Brain microvascular endothelial cell (primary cell): ENCODE data around the gene INSR.
A peak's percentile ranks its signal among the peaks of the same experiment; 100 is the strongest.

Experiments
- DNase-seq: peaks from one replicate; pipeline ENCODE4 v3.0.0-alpha.2; 2020
- H3K27ac ChIP-seq: fragments of 250-450 bp; sonication (Bioruptor Pico); 2 replicates; pipeline ENCODE4 v1.5.1; 2020; ENCODE audit warnings: mild to moderate bottlenecking, moderate library complexity
- H3K27me3 ChIP-seq: fragments of 250-450 bp; sonication (Bioruptor Pico); replicated peaks from 2 replicates; pipeline ENCODE4 v1.5.1; 2020; ENCODE audit warnings: mild to moderate bottlenecking
- H3K36me3 ChIP-seq: fragments of 250-450 bp; sonication (Bioruptor Pico); replicated peaks from 2 replicates; pipeline ENCODE4 v1.5.1; 2020; ENCODE audit warnings: mild to moderate bottlenecking
- H3K4me3 ChIP-seq: 2 replicates; pipeline ENCODE4 v1.5.1; 2011; ENCODE audit warnings: low read depth, mild to moderate bottlenecking, control low read depth, low read length, moderate library complexity
- CTCF ChIP-seq: IDR thresholded peaks from 2 replicates; pipeline ENCODE4 v1.5.1; 2011; ENCODE audit warnings: low read depth, mild to moderate bottlenecking, moderate library complexity, low read length, control low read depth, inconsistent platforms; ENCODE audit errors: missing control alignments
- in situ Hi-C: cut with HindIII; loops from 2 replicates; pipeline ENCODE4 v1.10.0; 2017; ENCODE audit warnings: low sequenced_read_pairs, low pct_ligation_motif_present

INSR gene

GRCh38 chr19:7188698-7189629 is 105.2 kb downstream of the INSR start:
- no peak overlapping the region for H3K4me3 ChIP-seq
- TF ChIP-seq CTCF = no peak
- H3K27me3 ChIP-seq = no peaks in the 10 kb centered on the region
- in situ Hi-C loops = no loop called here
- DNase-seq = no peak
- H3K27ac ChIP-seq = no peak overlapping the region
- H3K36me3 ChIP-seq = no peaks in the 10 kb centered on the region

GRCh38 chr19:7187605-7188339 is 106.4 kb downstream of the INSR start:
- no peak overlapping the region for H3K27ac ChIP-seq
- TF ChIP-seq CTCF = no peak
- no peaks in the 10 kb centered on the region for H3K27me3 ChIP-seq
- no peak for DNase-seq
- H3K36me3 ChIP-seq = no peaks in the 10 kb centered on the region
- in situ Hi-C loops = no loop called here
- no peak overlapping the region for H3K4me3 ChIP-seq

GRCh38 chr19:7182489-7182888 is 111.7 kb downstream of the INSR start:
- Histone ChIP-seq H3K4me3 (no peak overlapping the region), H3K27ac (peak overlapping the region; percentile 63), H3K36me3 (no peaks in the 10 kb centered on the region), H3K27me3 (no peaks in the 10 kb centered on the region)
- in situ Hi-C loops = no loop called here
- DNase-seq = no peak
- no peak for TF ChIP-seq CTCF

GRCh38 chr19:7179917-7180306 is 114.3 kb downstream of the INSR start:
- no peak for DNase-seq
- in situ Hi-C loops = no loop called here
- H3K27me3 ChIP-seq = no peaks in the 10 kb centered on the region
- H3K27ac ChIP-seq = no peak overlapping the region
- H3K36me3 ChIP-seq = no peaks in the 10 kb centered on the region
- H3K4me3 ChIP-seq = no peak overlapping the region
- no peak for TF ChIP-seq CTCF

GRCh38 chr19:7177926-7178325 is 116.3 kb downstream of the INSR start:
- no peak for DNase-seq
- Histone ChIP-seq H3K27me3 (no peaks in the 10 kb centered on the region), H3K36me3 (no peaks in the 10 kb centered on the region), H3K4me3 (no peak overlapping the region), H3K27ac (no peak overlapping the region)
- in situ Hi-C loops = no loop called here
- TF ChIP-seq CTCF = no peak
